Kidney glomerular epithelial cell (primary cell): Measurements from ENCODE around the gene EDA.
A peak's percentile ranks its signal among the peaks of the same experiment; 100 is the strongest.

ENCODE experiments used
- DNase-seq: peaks from one replicate; lab custom pipeline; 2025; lab: John Stamatoyannopoulos, UW

The EDA gene

GRCh38 chrX:69615779-69616456 lies at the start of gene EDA:
Gene EDA, plus strand, starts transcription at chrX:69616113.
- DNase-seq, result peak; percentile 61

- no peak for DNase-seq
Measured at GRCh38 chrX:69568828-69569227, 47.1 kb upstream of the EDA start.

GRCh38 chrX:69597399-69597798 lies 18.5 kb upstream of the EDA start:
- DNase-seq, result no peak

GRCh38 chrX:69600182-69600581 lies 15.7 kb upstream of the EDA start:
- DNase-seq, result no peak

- DNase-seq, result no peak
Measured at GRCh38 chrX:69603566-69604194, 12.2 kb upstream of the EDA start.

GRCh38 chrX:69605521-69605920 lies 10.4 kb upstream of the EDA start:
- no peak for DNase-seq

GRCh38 chrX:69607616-69608015 lies 8.3 kb upstream of the EDA start:
- no peak for DNase-seq

GRCh38 chrX:69613946-69614345 lies 2.0 kb upstream of the EDA start:
- DNase-seq, result no peak

- no peak for DNase-seq
Measured at GRCh38 chrX:69614886-69615285, 1.0 kb upstream of the EDA start.

GRCh38 chrX:69615342-69615741 lies 571 bp upstream of the EDA start:
- DNase-seq, result no peak

- DNase-seq, result no peak
Measured at GRCh38 chrX:69616457-69617203, 717 bp downstream of the EDA start.

GRCh38 chrX:69618803-69619202 lies 2.9 kb downstream of the EDA start:
- DNase-seq, result peak; percentile 5

- no peak for DNase-seq
Measured at GRCh38 chrX:69626129-69626528, 10.2 kb downstream of the EDA start.

- DNase-seq, result no peak
Measured at GRCh38 chrX:69627744-69628143, 11.8 kb downstream of the EDA start.

GRCh38 chrX:69630147-69630546 lies 14.2 kb downstream of the EDA start:
- DNase-seq, result no peak

- no peak for DNase-seq
Measured at GRCh38 chrX:69664693-69665092, 48.8 kb downstream of the EDA start.

- no peak for DNase-seq
Measured at GRCh38 chrX:69670001-69670555, 54.2 kb downstream of the EDA start.

- no peak for DNase-seq
Measured at GRCh38 chrX:69674891-69675290, 59.0 kb downstream of the EDA start.

- no peak for DNase-seq
Measured at GRCh38 chrX:69705818-69706217, 89.9 kb downstream of the EDA start.

- DNase-seq, result no peak
Measured at GRCh38 chrX:69718102-69718501, 102.2 kb downstream of the EDA start.

- no peak for DNase-seq
Measured at GRCh38 chrX:69724307-69724706, 108.4 kb downstream of the EDA start.

- no peak for DNase-seq
Measured at GRCh38 chrX:69740317-69740716, 124.4 kb downstream of the EDA start.

- no peak for DNase-seq
Measured at GRCh38 chrX:69741721-69742120, 125.8 kb downstream of the EDA start.
